Astrocyte of the hippocampus (primary cell): ENCODE measurements around the gene PEPD.

ENCODE experiments used
- DNase-seq: peaks from one replicate; pipeline ENCODE4 v3.0.0; 2011; ENCODE audit warnings: low read depth, low spot score

Gene PEPD

GRCh38 chr19:33546656-33547055 lies 25.1 kb upstream of the PEPD start:
- DNase-seq: no peak

- no peak for DNase-seq
Measured at GRCh38 chr19:33545217-33545981, 23.8 kb upstream of the PEPD start.

GRCh38 chr19:33535226-33535625 lies 13.6 kb upstream of the PEPD start:
- DNase-seq: peak; percentile 64

GRCh38 chr19:33532859-33533460 lies 11.4 kb upstream of the PEPD start:
- no peak for DNase-seq

- DNase-seq: no peak
Measured at GRCh38 chr19:33530842-33531241, 9.3 kb upstream of the PEPD start.

- DNase-seq: no peak
Measured at GRCh38 chr19:33530296-33530695, 8.7 kb upstream of the PEPD start.

- DNase-seq: no peak
Measured at GRCh38 chr19:33529094-33529676, 7.6 kb upstream of the PEPD start.

- no peak for DNase-seq
Measured at GRCh38 chr19:33528404-33528803, 6.8 kb upstream of the PEPD start.

GRCh38 chr19:33527125-33527524 lies 5.5 kb upstream of the PEPD start:
- DNase-seq: no peak

GRCh38 chr19:33524024-33524664 lies 2.6 kb upstream of the PEPD start:
- DNase-seq: no peak

- DNase-seq: no peak
Measured at GRCh38 chr19:33523167-33523566, 1.6 kb upstream of the PEPD start.

GRCh38 chr19:33522371-33522662 lies 726 bp upstream of the PEPD start:
- DNase-seq: no peak

- DNase-seq: no peak
Measured at GRCh38 chr19:33520844-33521479, 629 bp downstream of the PEPD start.

GRCh38 chr19:33520048-33520643 lies 1.4 kb downstream of the PEPD start:
- no peak for DNase-seq

- DNase-seq: no peak
Measured at GRCh38 chr19:33519416-33519815, 2.2 kb downstream of the PEPD start.

- no peak for DNase-seq
Measured at GRCh38 chr19:33518541-33518940, 3.0 kb downstream of the PEPD start.

GRCh38 chr19:33517922-33518321 lies 3.7 kb downstream of the PEPD start:
- no peak for DNase-seq

GRCh38 chr19:33515921-33516320 lies 5.7 kb downstream of the PEPD start:
- no peak for DNase-seq

- DNase-seq: no peak
Measured at GRCh38 chr19:33514885-33515551, 6.6 kb downstream of the PEPD start.

- no peak for DNase-seq
Measured at GRCh38 chr19:33513424-33513823, 8.2 kb downstream of the PEPD start.

- no peak for DNase-seq
Measured at GRCh38 chr19:33512580-33513137, 8.9 kb downstream of the PEPD start.
